SK-N-SH (cell line): ENCODE results near the gene TTN. TPM values are rescaled to one million over a fixed set of nuclear protein-coding genes. Genes with fewer than 3 reads are reported as not detected.

Experiments
- CTCF ChIA-PET: fragments of 300-600, 350-600 bp; formaldehyde crosslinking; extraction: SDS; loops from one replicate; lab custom pipeline; 2021; lab: Yijun Ruan, JAX
- POLR2A ChIA-PET: fragments of 350-600 bp; sonication (Branson Sonifier 250); formaldehyde crosslinking; extraction: SDS; loops from one replicate; lab custom pipeline; 2020; ENCODE audit warnings: antibody characterized with exemption, inconsistent platforms; lab: Yijun Ruan, JAX
- DNase-seq: peaks from one replicate; pipeline ENCODE4 v3.0.0; 2012
- H2AFZ ChIP-seq: fragments of 200-600 bp; sonication (generic); 2 replicates; pipeline ENCODE4 v1.8.1; 2016; ENCODE audit warnings: antibody characterized with exemption, mild to moderate bottlenecking, low read depth
- H3F3A ChIP-seq: fragments of 200-600 bp; sonication (generic); replicated peaks from 2 replicates; pipeline ENCODE3; 2016; ENCODE audit warnings: antibody characterized with exemption, mild to moderate bottlenecking; ENCODE audit not compliant: insufficient read depth
- H3K27ac ChIP-seq, 2 experiments: fragments of 200-500 bp in 1 of 2; fragments of 200-600 bp in 1 of 2; sonication (Bioruptor generic) in 1 of 2; sonication (generic), shearing (Covaris generic) in 1 of 2; 2 replicates each; pipeline versions ENCODE4 v1.5.1 to v1.6.1; 2014 to 2016; ENCODE audit warnings: low read depth in 2 of 2, inconsistent platforms in 1 of 2, low read length in 1 of 2, mild to moderate bottlenecking in 1 of 2, mixed read lengths in 1 of 2
- H3K27me3 ChIP-seq: fragments of 200-600 bp; sonication (generic), shearing (Covaris generic); 2 replicates; pipeline ENCODE4 v1.6.1; 2016; ENCODE audit warnings: mixed run types; ENCODE audit not compliant: insufficient read depth
- H3K36me3 ChIP-seq, 2 experiments: fragments of 200-500 bp in 1 of 2; fragments of 200-600 bp in 1 of 2; sonication (Bioruptor generic) in 1 of 2; sonication (generic) in 1 of 2; replicated peaks in 1 of 2; 2 replicates each; pipeline versions ENCODE3 to v1.5.1; 2014 to 2016; ENCODE audit warnings: low read length in 1 of 2, mild to moderate bottlenecking in 1 of 2; ENCODE audit not compliant: insufficient read depth in 2 of 2, control insufficient read depth in 1 of 2
- H3K4me1 ChIP-seq, 2 experiments: fragments of 200-500 bp in 1 of 2; fragments of 200-600 bp in 1 of 2; sonication (Bioruptor generic) in 1 of 2; sonication (generic), shearing (Covaris generic) in 1 of 2; 2 replicates each; pipeline versions ENCODE4 v1.5.1 to v1.6.1; 2014 to 2016; ENCODE audit warnings: low read depth in 1 of 2, low read length in 1 of 2, mixed run types in 1 of 2; ENCODE audit not compliant: insufficient read depth in 2 of 2, control insufficient read depth in 1 of 2
- H3K4me2 ChIP-seq: fragments of 200-600 bp; sonication (generic), shearing (Covaris generic); 2 replicates; pipeline ENCODE4 v1.6.1; 2017; ENCODE audit warnings: mixed run types
- H3K4me3 ChIP-seq, 2 experiments: fragments of 200-500 bp in 1 of 2; fragments of 200-600 bp in 1 of 2; sonication (Bioruptor generic) in 1 of 2; sonication (generic), shearing (Covaris generic) in 1 of 2; 2 replicates each; pipeline versions ENCODE4 v1.5.1 to v1.8.1; 2014 to 2016; ENCODE audit warnings: low read depth in 2 of 2, inconsistent platforms in 1 of 2, low read length in 1 of 2, mild to moderate bottlenecking in 1 of 2, mixed read lengths in 1 of 2, moderate library complexity in 1 of 2
- H3K79me2 ChIP-seq: fragments of 200-600 bp; sonication (generic); 2 replicates; pipeline ENCODE4 v1.8.1; 2017; ENCODE audit warnings: mild to moderate bottlenecking; ENCODE audit not compliant: insufficient read depth
- H3K9ac ChIP-seq: fragments of 200-600 bp; sonication (generic); 2 replicates; pipeline ENCODE4 v1.6.1; 2017; ENCODE audit warnings: mixed run types
- H3K9me2 ChIP-seq: fragments of 200-600 bp; sonication (generic); 2 replicates; pipeline ENCODE4 v1.6.1; 2017; ENCODE audit warnings: mixed run types
- H3K9me3 ChIP-seq: fragments of 200-600 bp; sonication (generic); 2 replicates; pipeline ENCODE4 v1.6.1; 2017; ENCODE audit warnings: mixed run types, mild to moderate bottlenecking, moderate library complexity
- H4K20me1 ChIP-seq: fragments of 200-600 bp; sonication (generic); 2 replicates; pipeline ENCODE4 v1.6.1; 2017; ENCODE audit warnings: mild to moderate bottlenecking, mixed run types; ENCODE audit not compliant: insufficient read depth
- CHD2 ChIP-seq: fragments of 150-350 bp; IDR thresholded peaks from 2 replicates; pipeline ENCODE4 v1.6.1; 2018; ENCODE audit warnings: low read length; ENCODE audit not compliant: partially characterized antibody
- EZH2phosphoT487 ChIP-seq: fragments of 200-600 bp; sonication (generic); IDR thresholded peaks from 2 replicates; pipeline ENCODE4 v1.6.1; 2017; ENCODE audit warnings: low read depth, mixed run types, mild to moderate bottlenecking, antibody characterized with exemption, moderate library complexity, borderline replicate concordance
- FOSL2 ChIP-seq: IDR thresholded peaks from 2 replicates; pipeline ENCODE4 v1.4.0; 2012; ENCODE audit warnings: low read depth, mild to moderate bottlenecking, moderate library complexity, borderline replicate concordance
- FOXM1 ChIP-seq: IDR thresholded peaks from 2 replicates; pipeline ENCODE4 v1.4.0; 2012; ENCODE audit warnings: low read depth, mild to moderate bottlenecking
- JUND ChIP-seq: IDR thresholded peaks from 2 replicates; pipeline ENCODE4 v1.4.0; 2012
- MXI1 ChIP-seq: IDR thresholded peaks from 2 replicates; pipeline ENCODE4 v1.6.1; 2012; ENCODE audit warnings: mild to moderate bottlenecking, low read depth, low read length, improper control_type of control experiment
- NRF1 ChIP-seq: IDR thresholded peaks from 2 replicates; pipeline ENCODE4 v1.6.1; 2012; ENCODE audit warnings: low read depth, mild to moderate bottlenecking, low read length
- POLR2AphosphoS5 ChIP-seq: IDR thresholded peaks from 2 replicates; pipeline ENCODE4 v1.6.1; 2012; ENCODE audit warnings: low read depth, low read length
- RAD21 ChIP-seq: IDR thresholded peaks from 2 replicates; pipeline ENCODE4 v1.6.1; 2012; ENCODE audit warnings: mild to moderate bottlenecking, low read length
- RFX5 ChIP-seq: IDR thresholded peaks from 2 replicates; pipeline ENCODE4 v1.6.1; 2012; ENCODE audit warnings: mild to moderate bottlenecking, improper control_type of control experiment, low read length
- RXRA ChIP-seq: IDR thresholded peaks from 2 replicates; pipeline ENCODE4 v1.4.0; 2012; ENCODE audit warnings: low read depth, mild to moderate bottlenecking, borderline replicate concordance
- SIN3A ChIP-seq: IDR thresholded peaks from 2 replicates; pipeline ENCODE4 v1.6.1; 2012; ENCODE audit warnings: low read depth, mild to moderate bottlenecking, low read length, moderate library complexity, borderline replicate concordance
- TAF1 ChIP-seq: IDR thresholded peaks from 2 replicates; pipeline ENCODE4 v1.6.1; 2012; ENCODE audit warnings: low read depth, mild to moderate bottlenecking, low read length, moderate library complexity, borderline replicate concordance
- TCF12 ChIP-seq: IDR thresholded peaks from 2 replicates; pipeline ENCODE4 v1.4.0; 2012
- YY1 ChIP-seq: IDR thresholded peaks from 2 replicates; pipeline ENCODE4 v1.4.0; 2012; ENCODE audit warnings: low read depth, mild to moderate bottlenecking
- WGBS: methylation state at CpG from one replicate; pipeline ENCODE4 v1.1.6; 2017; ENCODE audit warnings: low lambda C conversion rate; 5-methylcytosine and 5-hydroxymethylcytosine counted together
- polyA plus RNA-seq, 3 experiments: library from polyadenylated mRNA; depleted of rRNA; stranded (reverse); fragments of >200 nt; gene quantifications; 2 replicates each; pipeline ENCODE4 v1.2.3, GENCODE V29; 2012
- TF ChIP-seq, protein P1 (sequence below): IDR thresholded peaks from 2 replicates; pipeline ENCODE4; 2012
- TF ChIP-seq, protein P2 (sequence below): fragments of 150-350 bp; IDR thresholded peaks from 2 replicates; pipeline ENCODE4 v1.6.1; 2016; ENCODE audit warnings: mild to moderate bottlenecking, low read depth, low read length
- TF ChIP-seq, protein P3 (sequence below): IDR thresholded peaks from 2 replicates; pipeline ENCODE4 v1.4.0; 2012; ENCODE audit warnings: low read depth, borderline replicate concordance
- TF ChIP-seq, protein P4 (sequence below): fragments of 200-600 bp; sonication (generic); IDR thresholded peaks from 2 replicates; pipeline ENCODE4 v1.6.1; 2017; ENCODE audit warnings: antibody characterized with exemption, mild to moderate bottlenecking, moderate library complexity
- TF ChIP-seq, protein P5 (sequence below): IDR thresholded peaks from 2 replicates; pipeline ENCODE4 v1.6.1; 2012; ENCODE audit warnings: mild to moderate bottlenecking, low read depth, low read length, moderate library complexity

Gene TTN
- polyA plus RNA-seq, 1 of the 3 experiments (the other 2 are of a cell fraction) = 0.08 TPM

DNA sequence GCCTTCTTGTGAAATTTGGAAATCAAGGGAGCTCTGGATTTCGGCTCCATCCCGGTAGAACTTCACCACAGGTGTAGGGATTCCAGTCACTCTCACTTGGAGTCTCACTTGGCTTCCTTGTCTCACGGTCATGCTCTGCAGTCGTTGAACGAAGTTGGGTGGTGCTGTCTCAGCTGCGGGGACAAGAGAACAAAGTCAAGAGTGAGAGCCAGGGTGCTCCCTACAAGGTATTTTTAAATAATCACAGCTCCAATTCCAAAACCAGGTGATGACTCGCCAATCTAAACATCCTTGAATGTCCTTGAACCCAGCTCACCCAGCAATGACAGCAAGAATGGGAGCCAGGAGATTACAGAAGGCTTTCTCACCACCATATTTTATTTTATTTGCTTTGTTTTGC lies 6.7 kb downstream of the TTN start (continued):
- TF ChIP-seq, protein P1, sequence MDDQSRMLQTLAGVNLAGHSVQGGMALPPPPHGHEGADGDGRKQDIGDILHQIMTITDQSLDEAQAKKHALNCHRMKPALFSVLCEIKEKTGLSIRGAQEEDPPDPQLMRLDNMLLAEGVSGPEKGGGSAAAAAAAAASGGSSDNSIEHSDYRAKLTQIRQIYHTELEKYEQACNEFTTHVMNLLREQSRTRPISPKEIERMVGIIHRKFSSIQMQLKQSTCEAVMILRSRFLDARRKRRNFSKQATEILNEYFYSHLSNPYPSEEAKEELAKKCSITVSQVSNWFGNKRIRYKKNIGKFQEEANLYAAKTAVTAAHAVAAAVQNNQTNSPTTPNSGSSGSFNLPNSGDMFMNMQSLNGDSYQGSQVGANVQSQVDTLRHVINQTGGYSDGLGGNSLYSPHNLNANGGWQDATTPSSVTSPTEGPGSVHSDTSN = no peak
- TF ChIP-seq, protein P2, sequence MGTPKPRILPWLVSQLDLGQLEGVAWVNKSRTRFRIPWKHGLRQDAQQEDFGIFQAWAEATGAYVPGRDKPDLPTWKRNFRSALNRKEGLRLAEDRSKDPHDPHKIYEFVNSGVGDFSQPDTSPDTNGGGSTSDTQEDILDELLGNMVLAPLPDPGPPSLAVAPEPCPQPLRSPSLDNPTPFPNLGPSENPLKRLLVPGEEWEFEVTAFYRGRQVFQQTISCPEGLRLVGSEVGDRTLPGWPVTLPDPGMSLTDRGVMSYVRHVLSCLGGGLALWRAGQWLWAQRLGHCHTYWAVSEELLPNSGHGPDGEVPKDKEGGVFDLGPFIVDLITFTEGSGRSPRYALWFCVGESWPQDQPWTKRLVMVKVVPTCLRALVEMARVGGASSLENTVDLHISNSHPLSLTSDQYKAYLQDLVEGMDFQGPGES = no peak
- TF ChIP-seq FOSL2 (no peak), TCF12 (no peak), EZH2phosphoT487 (no peak), FOXM1 (no peak), RAD21 (no peak), CHD2 (no peak), SIN3A (no peak)
- TF ChIP-seq, protein P3, sequence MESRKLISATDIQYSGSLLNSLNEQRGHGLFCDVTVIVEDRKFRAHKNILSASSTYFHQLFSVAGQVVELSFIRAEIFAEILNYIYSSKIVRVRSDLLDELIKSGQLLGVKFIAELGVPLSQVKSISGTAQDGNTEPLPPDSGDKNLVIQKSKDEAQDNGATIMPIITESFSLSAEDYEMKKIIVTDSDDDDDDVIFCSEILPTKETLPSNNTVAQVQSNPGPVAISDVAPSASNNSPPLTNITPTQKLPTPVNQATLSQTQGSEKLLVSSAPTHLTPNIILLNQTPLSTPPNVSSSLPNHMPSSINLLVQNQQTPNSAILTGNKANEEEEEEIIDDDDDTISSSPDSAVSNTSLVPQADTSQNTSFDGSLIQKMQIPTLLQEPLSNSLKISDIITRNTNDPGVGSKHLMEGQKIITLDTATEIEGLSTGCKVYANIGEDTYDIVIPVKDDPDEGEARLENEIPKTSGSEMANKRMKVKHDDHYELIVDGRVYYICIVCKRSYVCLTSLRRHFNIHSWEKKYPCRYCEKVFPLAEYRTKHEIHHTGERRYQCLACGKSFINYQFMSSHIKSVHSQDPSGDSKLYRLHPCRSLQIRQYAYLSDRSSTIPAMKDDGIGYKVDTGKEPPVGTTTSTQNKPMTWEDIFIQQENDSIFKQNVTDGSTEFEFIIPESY = no peak
- TF ChIP-seq, protein P4, sequence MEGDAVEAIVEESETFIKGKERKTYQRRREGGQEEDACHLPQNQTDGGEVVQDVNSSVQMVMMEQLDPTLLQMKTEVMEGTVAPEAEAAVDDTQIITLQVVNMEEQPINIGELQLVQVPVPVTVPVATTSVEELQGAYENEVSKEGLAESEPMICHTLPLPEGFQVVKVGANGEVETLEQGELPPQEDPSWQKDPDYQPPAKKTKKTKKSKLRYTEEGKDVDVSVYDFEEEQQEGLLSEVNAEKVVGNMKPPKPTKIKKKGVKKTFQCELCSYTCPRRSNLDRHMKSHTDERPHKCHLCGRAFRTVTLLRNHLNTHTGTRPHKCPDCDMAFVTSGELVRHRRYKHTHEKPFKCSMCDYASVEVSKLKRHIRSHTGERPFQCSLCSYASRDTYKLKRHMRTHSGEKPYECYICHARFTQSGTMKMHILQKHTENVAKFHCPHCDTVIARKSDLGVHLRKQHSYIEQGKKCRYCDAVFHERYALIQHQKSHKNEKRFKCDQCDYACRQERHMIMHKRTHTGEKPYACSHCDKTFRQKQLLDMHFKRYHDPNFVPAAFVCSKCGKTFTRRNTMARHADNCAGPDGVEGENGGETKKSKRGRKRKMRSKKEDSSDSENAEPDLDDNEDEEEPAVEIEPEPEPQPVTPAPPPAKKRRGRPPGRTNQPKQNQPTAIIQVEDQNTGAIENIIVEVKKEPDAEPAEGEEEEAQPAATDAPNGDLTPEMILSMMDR = no peak

DNA sequence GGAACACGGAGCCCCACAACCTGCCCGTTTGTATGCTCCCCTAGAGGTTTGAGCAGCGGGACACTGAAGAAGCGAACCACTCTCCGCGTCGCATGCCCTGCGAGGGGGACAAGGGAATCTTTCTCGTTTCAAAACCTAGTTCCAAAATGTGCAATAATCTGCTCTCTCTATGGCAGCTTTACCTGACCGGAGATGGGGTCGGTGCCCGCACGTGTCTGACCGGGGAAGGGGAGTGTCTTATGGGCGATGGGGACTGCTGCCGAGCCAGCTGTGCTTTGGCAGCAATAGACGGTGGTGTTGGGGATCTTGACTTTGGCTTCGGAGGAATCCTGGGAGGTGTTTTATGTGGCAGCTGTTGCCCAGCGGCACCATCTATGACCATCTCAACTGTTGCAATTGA lies 7.9 kb downstream of the TTN start:
- no peak overlapping the region for H3K9ac ChIP-seq
- H3K4me2 ChIP-seq = no peak overlapping the region
- no peaks in the 10 kb centered on the region for H3K4me1 ChIP-seq
- DNase-seq = no peak
- CTCF ChIA-PET = interaction anchor here (2.6 kb wide), 1 partner anchor 92 kb away, joined by 8 read pairs; no protein-coding TSS in a partner anchor
- H3K4me3 ChIP-seq = no peak overlapping the region
- peaks cover 13% of the 10 kb centered on the region; the same call in 1 of the 2 replicates for H3K9me3 ChIP-seq
- no peak overlapping the region for H2AFZ ChIP-seq
- no peaks in the 10 kb centered on the region for H3F3A ChIP-seq
- POLR2A ChIA-PET = no interaction called here
- H3K36me3 ChIP-seq = peaks cover 0 to 3% of the 10 kb centered on the region in 2 experiments
- no peaks in the 10 kb centered on the region for H3K79me2 ChIP-seq
- H3K9me2 ChIP-seq = no peaks in the 10 kb centered on the region
- H4K20me1 ChIP-seq = no peaks in the 10 kb centered on the region
- H3K27me3 ChIP-seq = no peaks in the 10 kb centered on the region
- H3K27ac ChIP-seq = no peak overlapping the region
- WGBS = 83% methylated on average over 14 of the region's 19 CpGs
- no peak for TF ChIP-seq CHD2
- no peak for TF ChIP-seq NRF1
- TF ChIP-seq MXI1 = no peak
- TF ChIP-seq, protein P5, sequence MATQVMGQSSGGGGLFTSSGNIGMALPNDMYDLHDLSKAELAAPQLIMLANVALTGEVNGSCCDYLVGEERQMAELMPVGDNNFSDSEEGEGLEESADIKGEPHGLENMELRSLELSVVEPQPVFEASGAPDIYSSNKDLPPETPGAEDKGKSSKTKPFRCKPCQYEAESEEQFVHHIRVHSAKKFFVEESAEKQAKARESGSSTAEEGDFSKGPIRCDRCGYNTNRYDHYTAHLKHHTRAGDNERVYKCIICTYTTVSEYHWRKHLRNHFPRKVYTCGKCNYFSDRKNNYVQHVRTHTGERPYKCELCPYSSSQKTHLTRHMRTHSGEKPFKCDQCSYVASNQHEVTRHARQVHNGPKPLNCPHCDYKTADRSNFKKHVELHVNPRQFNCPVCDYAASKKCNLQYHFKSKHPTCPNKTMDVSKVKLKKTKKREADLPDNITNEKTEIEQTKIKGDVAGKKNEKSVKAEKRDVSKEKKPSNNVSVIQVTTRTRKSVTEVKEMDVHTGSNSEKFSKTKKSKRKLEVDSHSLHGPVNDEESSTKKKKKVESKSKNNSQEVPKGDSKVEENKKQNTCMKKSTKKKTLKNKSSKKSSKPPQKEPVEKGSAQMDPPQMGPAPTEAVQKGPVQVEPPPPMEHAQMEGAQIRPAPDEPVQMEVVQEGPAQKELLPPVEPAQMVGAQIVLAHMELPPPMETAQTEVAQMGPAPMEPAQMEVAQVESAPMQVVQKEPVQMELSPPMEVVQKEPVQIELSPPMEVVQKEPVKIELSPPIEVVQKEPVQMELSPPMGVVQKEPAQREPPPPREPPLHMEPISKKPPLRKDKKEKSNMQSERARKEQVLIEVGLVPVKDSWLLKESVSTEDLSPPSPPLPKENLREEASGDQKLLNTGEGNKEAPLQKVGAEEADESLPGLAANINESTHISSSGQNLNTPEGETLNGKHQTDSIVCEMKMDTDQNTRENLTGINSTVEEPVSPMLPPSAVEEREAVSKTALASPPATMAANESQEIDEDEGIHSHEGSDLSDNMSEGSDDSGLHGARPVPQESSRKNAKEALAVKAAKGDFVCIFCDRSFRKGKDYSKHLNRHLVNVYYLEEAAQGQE = no peak
- no peak for TF ChIP-seq YY1
- TF ChIP-seq POLR2AphosphoS5 = no peak
- TF ChIP-seq JUND = no peak
- no peak for TF ChIP-seq RFX5
- TF ChIP-seq RXRA = no peak
- no peak for TF ChIP-seq TAF1
- no peak for TF ChIP-seq TCF12
- TF ChIP-seq, protein P3 = no peak
